Glutamatergic neuron (in vitro differentiated cells): Measurements from ENCODE around the gene H1-8. TPM values are rescaled to one million over a fixed set of nuclear protein-coding genes. Genes with fewer than 3 reads are reported as not detected.

Source experiments
- DNase-seq: peaks from one replicate; pipeline ENCODE4 v3.0.0; 2022
- H3K27ac Mint-ChIP-seq: one replicate; pipeline ENCODE4 v1.8.0; 2020; ENCODE audit warnings: mild to moderate bottlenecking, mixed read lengths, inconsistent platforms; ENCODE audit not compliant: unreplicated experiment
- H3K27me3 Mint-ChIP-seq: one replicate; pipeline ENCODE4 v1.8.0; 2020; ENCODE audit warnings: mild to moderate bottlenecking, moderate library complexity, mixed read lengths, inconsistent platforms; ENCODE audit not compliant: unreplicated experiment
- H3K36me3 Mint-ChIP-seq: one replicate; pipeline ENCODE4 v1.8.0; 2020; ENCODE audit warnings: mild to moderate bottlenecking, mixed read lengths, inconsistent platforms; ENCODE audit not compliant: unreplicated experiment
- H3K4me1 Mint-ChIP-seq: one replicate; pipeline ENCODE4 v1.8.0; 2020; ENCODE audit warnings: mild to moderate bottlenecking, low read depth, mixed read lengths, inconsistent platforms; ENCODE audit not compliant: unreplicated experiment
- H3K4me3 Mint-ChIP-seq: one replicate; pipeline ENCODE4 v1.8.0; 2020; ENCODE audit warnings: mild to moderate bottlenecking, mixed read lengths, inconsistent platforms; ENCODE audit not compliant: unreplicated experiment
- H3K9me3 Mint-ChIP-seq: one replicate; pipeline ENCODE4 v1.8.0; 2020; ENCODE audit warnings: mild to moderate bottlenecking, moderate library complexity, mixed read lengths, inconsistent platforms; ENCODE audit not compliant: unreplicated experiment
- total RNA-seq: library from RNA; stranded (reverse); fragmentation: NEBNext Ultra II Directional; extraction: Animal tissue kit (Norgen Biotek cat#: 25700); gene quantifications from one replicate; pipeline ENCODE4 v1.2.1, GENCODE V29; 2021; ENCODE audit not compliant: unreplicated experiment
- TF ChIP-seq, protein P1 (sequence below): fragments of 200-600 bp; sonication (generic); IDR thresholded peaks from one replicate; pipeline ENCODE4 v1.5.0; 2021; ENCODE audit not compliant: partially characterized antibody, unreplicated experiment

Gene H1-8
- total RNA-seq, 1 donor from 2014 or later = not detected

DNA sequence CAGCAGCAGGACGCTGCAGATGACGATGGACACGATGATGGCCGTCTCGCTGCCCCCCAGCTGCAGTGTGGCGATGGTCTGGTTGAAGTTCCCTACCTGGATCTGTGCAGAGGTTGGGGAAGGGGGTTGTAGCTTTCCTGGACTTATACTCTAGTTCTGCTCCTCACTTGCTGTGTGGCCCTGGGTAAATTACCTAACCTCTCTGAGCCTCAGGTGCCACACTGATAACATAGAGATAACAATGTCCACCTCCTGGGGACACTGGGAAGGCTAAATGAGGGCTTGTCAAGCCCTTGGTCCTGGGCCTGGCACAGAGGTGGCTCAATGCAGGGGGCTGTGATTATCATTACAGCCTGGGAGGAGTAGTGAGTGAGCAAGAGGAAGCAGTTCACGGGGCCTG lies 26.9 kb downstream of the H1-8 start:
- no peak overlapping the region for H3K27ac Mint-ChIP-seq
- no peak overlapping the region for H3K4me3 Mint-ChIP-seq
- peaks cover 17% of the 10 kb centered on the region for H3K27me3 Mint-ChIP-seq
- peaks cover 18% of the 10 kb centered on the region for H3K4me1 Mint-ChIP-seq
- DNase-seq = no peak
- no peaks in the 10 kb centered on the region for H3K36me3 Mint-ChIP-seq
- TF ChIP-seq, protein P1, sequence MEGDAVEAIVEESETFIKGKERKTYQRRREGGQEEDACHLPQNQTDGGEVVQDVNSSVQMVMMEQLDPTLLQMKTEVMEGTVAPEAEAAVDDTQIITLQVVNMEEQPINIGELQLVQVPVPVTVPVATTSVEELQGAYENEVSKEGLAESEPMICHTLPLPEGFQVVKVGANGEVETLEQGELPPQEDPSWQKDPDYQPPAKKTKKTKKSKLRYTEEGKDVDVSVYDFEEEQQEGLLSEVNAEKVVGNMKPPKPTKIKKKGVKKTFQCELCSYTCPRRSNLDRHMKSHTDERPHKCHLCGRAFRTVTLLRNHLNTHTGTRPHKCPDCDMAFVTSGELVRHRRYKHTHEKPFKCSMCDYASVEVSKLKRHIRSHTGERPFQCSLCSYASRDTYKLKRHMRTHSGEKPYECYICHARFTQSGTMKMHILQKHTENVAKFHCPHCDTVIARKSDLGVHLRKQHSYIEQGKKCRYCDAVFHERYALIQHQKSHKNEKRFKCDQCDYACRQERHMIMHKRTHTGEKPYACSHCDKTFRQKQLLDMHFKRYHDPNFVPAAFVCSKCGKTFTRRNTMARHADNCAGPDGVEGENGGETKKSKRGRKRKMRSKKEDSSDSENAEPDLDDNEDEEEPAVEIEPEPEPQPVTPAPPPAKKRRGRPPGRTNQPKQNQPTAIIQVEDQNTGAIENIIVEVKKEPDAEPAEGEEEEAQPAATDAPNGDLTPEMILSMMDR = no peak
- peaks cover 11% of the 10 kb centered on the region for H3K9me3 Mint-ChIP-seq

DNA sequence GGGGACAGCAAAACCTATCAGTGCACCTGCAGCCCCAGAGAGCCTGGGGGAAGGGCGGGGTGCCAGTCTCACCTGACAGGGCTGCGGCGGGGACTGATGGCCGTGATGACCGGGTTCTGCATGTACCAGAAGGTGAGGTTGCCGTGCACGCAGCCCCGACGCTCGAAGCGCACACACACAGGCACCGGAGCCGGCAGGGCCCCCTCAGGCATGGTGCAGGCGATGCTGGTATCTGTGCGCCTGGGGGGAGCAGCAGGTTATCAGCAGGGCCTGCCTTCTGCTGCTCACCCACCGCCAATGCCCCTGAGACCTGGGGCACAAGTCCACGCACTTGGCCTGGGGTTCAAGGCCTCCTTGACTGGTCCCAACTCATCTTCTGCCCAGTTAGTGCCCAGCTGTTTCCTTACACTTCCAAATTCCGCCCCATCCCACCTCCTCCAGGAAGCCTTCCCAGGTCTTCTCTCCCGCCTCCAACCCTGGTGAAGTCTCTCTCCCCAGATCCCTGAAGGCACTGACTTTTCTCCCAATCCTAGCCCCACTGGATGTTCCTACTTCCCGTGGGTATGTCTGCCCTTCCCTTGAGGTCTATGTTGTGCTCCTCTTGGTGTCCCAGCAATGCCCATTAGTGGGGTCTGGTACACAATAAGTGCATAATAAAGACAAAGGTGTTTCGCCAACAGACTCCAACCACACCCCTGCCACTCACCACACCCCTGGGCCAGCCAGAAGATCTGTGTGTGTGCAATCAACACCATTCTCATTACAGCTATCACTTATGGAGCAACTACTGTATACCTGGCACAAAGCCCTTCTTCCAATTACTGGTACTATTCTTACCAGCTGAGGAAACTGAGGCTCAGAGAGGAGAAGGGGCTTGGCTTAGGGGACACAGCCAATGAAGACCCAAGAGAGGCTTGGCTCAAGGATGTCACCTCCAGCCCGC lies 28.9 kb downstream of the H1-8 start:
- Mint-ChIP-seq H3K9me3 (peaks cover 11% of the 10 kb centered on the region), H3K4me3 (peak overlapping the region; percentile 38), H3K36me3 (no peaks in the 10 kb centered on the region), H3K27ac (no peak overlapping the region), H3K4me1 (peaks cover 20% of the 10 kb centered on the region), H3K27me3 (peaks cover 16% of the 10 kb centered on the region)
- DNase-seq = no peak
- TF ChIP-seq, protein P1 = no peak

DNA sequence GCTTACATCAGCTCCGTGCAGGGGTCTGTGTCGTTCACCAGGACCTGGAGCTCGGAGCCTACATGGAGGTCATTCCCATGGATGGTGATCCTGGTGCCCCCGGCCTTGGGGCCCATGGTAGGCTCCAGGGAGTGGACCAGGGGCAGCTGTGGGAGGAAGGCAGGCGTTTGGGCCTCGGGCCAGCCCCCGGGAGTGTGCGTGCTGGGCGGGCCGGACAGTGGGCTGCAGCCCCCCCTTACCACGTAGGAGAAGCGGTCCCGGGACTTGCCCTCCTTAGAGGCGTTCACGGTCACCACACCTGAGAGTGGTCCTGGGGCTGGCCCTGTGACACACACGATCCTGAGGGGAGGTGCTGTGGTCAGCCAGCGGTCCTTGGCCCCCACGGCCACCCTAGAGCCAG lies 29.6 kb downstream of the H1-8 start:
- Mint-ChIP-seq H3K4me1 (peaks cover 20% of the 10 kb centered on the region), H3K27ac (no peak overlapping the region), H3K4me3 (no peak overlapping the region), H3K9me3 (peaks cover 8% of the 10 kb centered on the region), H3K27me3 (peaks cover 14% of the 10 kb centered on the region), H3K36me3 (no peaks in the 10 kb centered on the region)
- DNase-seq = no peak
- TF ChIP-seq, protein P1 = no peak

DNA sequence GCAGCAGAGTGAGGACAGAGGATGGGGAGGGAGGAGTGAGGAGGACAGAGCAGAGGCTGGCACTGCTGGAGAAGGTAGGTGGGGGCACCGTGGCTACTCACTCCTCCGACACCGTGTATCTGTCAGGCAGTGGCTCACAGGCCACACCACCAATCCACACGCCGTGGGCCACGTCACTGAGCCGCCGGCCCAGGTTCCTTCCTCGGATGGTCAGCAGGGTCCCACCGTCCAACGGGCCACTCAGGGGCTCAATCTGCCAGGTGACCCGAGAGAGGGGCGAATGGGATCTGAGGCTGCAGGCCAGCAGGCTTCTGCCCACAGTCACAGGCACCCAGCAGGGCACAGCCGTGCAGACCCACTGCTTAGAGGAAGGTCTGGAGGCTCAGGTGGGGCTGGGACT lies 30.5 kb downstream of the H1-8 start:
- no peak overlapping the region for H3K4me3 Mint-ChIP-seq
- TF ChIP-seq, protein P1 = no peak
- H3K36me3 Mint-ChIP-seq = no peaks in the 10 kb centered on the region
- H3K9me3 Mint-ChIP-seq = peaks cover 5% of the 10 kb centered on the region
- H3K4me1 Mint-ChIP-seq = peaks cover 17% of the 10 kb centered on the region
- H3K27me3 Mint-ChIP-seq = peaks cover 14% of the 10 kb centered on the region
- DNase-seq = no peak
- peak overlapping the region; percentile 52 for H3K27ac Mint-ChIP-seq

DNA sequence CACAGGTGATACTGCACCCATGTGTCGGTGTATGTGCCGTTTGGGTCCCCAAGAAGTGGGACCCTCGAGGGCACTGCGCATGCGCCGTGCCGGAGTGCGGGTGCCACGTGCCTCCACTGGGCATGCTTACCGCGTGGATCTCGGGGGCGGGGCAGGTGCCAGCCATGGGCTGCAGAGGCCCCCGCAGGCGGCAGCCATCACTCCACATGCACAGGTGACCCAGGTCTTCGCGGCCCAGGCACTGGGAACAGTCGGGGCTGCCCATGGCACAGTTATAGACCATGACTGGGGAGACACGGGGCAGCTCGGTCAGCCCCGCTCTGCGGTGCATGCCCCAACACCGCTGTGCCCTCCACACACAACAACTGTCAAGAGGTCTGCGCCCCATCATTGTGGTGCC lies 31.2 kb downstream of the H1-8 start:
- TF ChIP-seq, protein P1 = no peak
- peaks cover 8% of the 10 kb centered on the region for H3K9me3 Mint-ChIP-seq
- no peak for DNase-seq
- H3K4me1 Mint-ChIP-seq = peaks cover 20% of the 10 kb centered on the region
- H3K36me3 Mint-ChIP-seq = no peaks in the 10 kb centered on the region
- H3K27ac Mint-ChIP-seq = no peak overlapping the region
- no peak overlapping the region for H3K4me3 Mint-ChIP-seq
- peaks cover 14% of the 10 kb centered on the region for H3K27me3 Mint-ChIP-seq
